Measurements from ENCODE around the gene DNAH5.

The DNAH5 gene

GRCh38 chr5:13944560-13945199, at the start of gene DNAH5:
Gene DNAH5 (minus strand): TSS chr5:13944688. CDS start chr5:13944438, 250 bp downstream.
- TF ChIP-seq CEBPB (IDR thresholded peaks at IDR 0.05) (no peak), YY1 (IDR thresholded peaks at IDR 0.05; ENCODE audit: low read depth) (no peak), TCF12 (IDR thresholded peaks at IDR 0.05; ENCODE audit: low read depth) (no peak), EP300 (IDR thresholded peaks at IDR 0.05; ENCODE audit: borderline replicate concordance) (no peak), CREB1 (IDR thresholded peaks at IDR 0.05; ENCODE audit: low read depth) (no peak), NFIC (IDR thresholded peaks at IDR 0.05) (no peak), TAF1 (IDR thresholded peaks at IDR 0.05; ENCODE audit: low read depth) (no peak), TEAD4 (IDR thresholded peaks at IDR 0.05) (no peak), REST (IDR thresholded peaks at IDR 0.05; ENCODE audit: low read depth) (no peak), ZBTB7A (IDR thresholded peaks at IDR 0.05; ENCODE audit: low read depth) (no peak)

DNA sequence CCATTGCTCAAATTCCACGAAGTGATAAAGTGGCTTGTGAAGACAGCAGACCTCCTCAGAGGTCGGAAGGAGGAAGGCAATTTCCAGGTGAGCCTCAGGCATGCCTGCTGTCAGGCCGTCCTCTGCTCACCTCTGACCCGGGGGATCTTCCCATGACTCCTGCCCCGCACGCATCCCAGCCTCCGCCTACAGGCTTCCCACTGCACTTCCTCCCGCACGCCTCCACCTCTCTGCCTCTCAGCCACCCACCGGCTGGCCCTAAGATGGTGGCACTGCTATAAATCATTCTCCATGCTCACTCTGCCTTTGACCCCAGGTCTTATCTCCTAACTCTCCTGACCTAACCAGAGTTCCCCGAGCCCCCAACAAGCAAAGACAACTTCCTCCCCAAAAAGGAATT, 49.4 kb upstream of the DNAH5 start:
- TF ChIP-seq CEBPB (IDR thresholded peaks at IDR 0.05): no peak

GRCh38 chr5:13992795-13993194, 48.3 kb upstream of the DNAH5 start:
- TF ChIP-seq TCF12 (IDR thresholded peaks at IDR 0.05; ENCODE audit: low read depth) (no peak), REST (IDR thresholded peaks at IDR 0.05; ENCODE audit: low read depth) (no peak), MAX (IDR thresholded peaks at IDR 0.05) (no peak), ZBTB7A (IDR thresholded peaks at IDR 0.05; ENCODE audit: low read depth) (no peak), FOXM1 (IDR thresholded peaks at IDR 0.05; ENCODE audit: borderline replicate concordance, low read depth) (no peak), YY1 (IDR thresholded peaks at IDR 0.05; ENCODE audit: low read depth) (no peak), RAD21 (IDR thresholded peaks at IDR 0.05; ENCODE audit: low read depth) (no peak), CEBPB (IDR thresholded peaks at IDR 0.05) (no peak)

GRCh38 chr5:13991365-13991764, 46.9 kb upstream of the DNAH5 start:
- TF ChIP-seq FOXM1 (IDR thresholded peaks at IDR 0.05; ENCODE audit: borderline replicate concordance, low read depth): no peak
- no peak for TF ChIP-seq REST (IDR thresholded peaks at IDR 0.05; ENCODE audit: low read depth)
- no peak for TF ChIP-seq ZBTB7A (IDR thresholded peaks at IDR 0.05; ENCODE audit: low read depth)
- no peak for TF ChIP-seq EP300 (IDR thresholded peaks at IDR 0.05; ENCODE audit: borderline replicate concordance)

DNA sequence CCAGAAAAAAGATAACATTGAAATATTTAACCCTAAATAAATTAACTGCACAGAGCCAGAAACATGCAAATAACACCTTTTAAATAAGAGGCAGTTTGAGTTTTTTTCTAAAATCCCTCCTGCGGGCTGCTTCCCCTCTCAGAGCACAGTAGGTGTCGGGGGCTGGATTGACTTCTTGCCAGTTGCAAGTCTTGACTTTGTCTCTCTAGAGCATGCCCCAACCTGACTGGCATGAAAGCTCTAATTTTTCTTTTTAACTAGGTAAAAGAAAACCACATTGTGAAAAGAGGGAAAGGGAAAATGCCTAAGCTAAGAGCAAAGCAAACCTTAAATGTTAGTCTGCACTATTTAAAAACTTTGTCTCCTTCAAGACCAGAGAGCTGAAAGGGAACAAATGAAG, 46.4 kb upstream of the DNAH5 start:
- TF ChIP-seq ZBTB7A (IDR thresholded peaks at IDR 0.05; ENCODE audit: low read depth): no peak
- TF ChIP-seq EP300 (IDR thresholded peaks at IDR 0.05; ENCODE audit: borderline replicate concordance): no peak
- TF ChIP-seq TEAD4 (IDR thresholded peaks at IDR 0.05): no peak
- TF ChIP-seq RAD21 (IDR thresholded peaks at IDR 0.05; ENCODE audit: low read depth): no peak
- no peak for TF ChIP-seq EGR1 (IDR thresholded peaks at IDR 0.05)
- TF ChIP-seq FOXM1 (IDR thresholded peaks at IDR 0.05; ENCODE audit: borderline replicate concordance, low read depth): no peak
- TF ChIP-seq REST (IDR thresholded peaks at IDR 0.05; ENCODE audit: low read depth): no peak
- no peak for TF ChIP-seq MAX (IDR thresholded peaks at IDR 0.05)
- no peak for TF ChIP-seq YY1 (IDR thresholded peaks at IDR 0.05; ENCODE audit: low read depth)
- TF ChIP-seq TCF12 (IDR thresholded peaks at IDR 0.05; ENCODE audit: low read depth): no peak
- TF ChIP-seq NFIC (IDR thresholded peaks at IDR 0.05): no peak
- no peak for TF ChIP-seq TAF1 (IDR thresholded peaks at IDR 0.05; ENCODE audit: low read depth)
- no peak for TF ChIP-seq CREB1 (IDR thresholded peaks at IDR 0.05; ENCODE audit: low read depth)
- TF ChIP-seq, protein P1, sequence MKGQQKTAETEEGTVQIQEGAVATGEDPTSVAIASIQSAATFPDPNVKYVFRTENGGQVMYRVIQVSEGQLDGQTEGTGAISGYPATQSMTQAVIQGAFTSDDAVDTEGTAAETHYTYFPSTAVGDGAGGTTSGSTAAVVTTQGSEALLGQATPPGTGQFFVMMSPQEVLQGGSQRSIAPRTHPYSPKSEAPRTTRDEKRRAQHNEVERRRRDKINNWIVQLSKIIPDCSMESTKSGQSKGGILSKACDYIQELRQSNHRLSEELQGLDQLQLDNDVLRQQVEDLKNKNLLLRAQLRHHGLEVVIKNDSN (IDR thresholded peaks at IDR 0.05): no peak

All from Ishikawa (cell line).